Duodenal mucosa (tissue), 2 donors: ENCODE data around the gene STON2.

ENCODE experiments used
- H3K27ac ChIP-seq: one replicate; pipeline ENCODE4 v1.7.0; 2013; ENCODE audit warnings: low read depth, low read length
- H3K27me3 ChIP-seq, 2 donors: one replicate each; pipeline ENCODE4 v1.7.0; 2013; ENCODE audit warnings: low read length in 2 of 2, control low read depth in 1 of 2; ENCODE audit not compliant: insufficient read depth in 2 of 2, control insufficient read depth in 1 of 2
- H3K36me3 ChIP-seq, 2 donors: one replicate each; pipeline ENCODE4 v1.7.0; 2013; ENCODE audit warnings: low read length in 2 of 2, control low read depth in 1 of 2; ENCODE audit not compliant: insufficient read depth in 2 of 2, control insufficient read depth in 1 of 2
- H3K4me1 ChIP-seq, 2 donors: one replicate each; pipeline ENCODE4 v1.7.0; 2013; ENCODE audit warnings: low read length in 2 of 2, control low read depth in 1 of 2; ENCODE audit not compliant: insufficient read depth in 2 of 2, control insufficient read depth in 1 of 2
- H3K4me3 ChIP-seq, 2 donors: one replicate each; pipeline ENCODE4 v1.7.0; 2013; ENCODE audit warnings: low read length in 2 of 2, low read depth in 1 of 2
- H3K9ac ChIP-seq, 2 donors: one replicate each; pipeline ENCODE4 v1.7.0; 2013; ENCODE audit warnings: low read length in 2 of 2, low read depth in 1 of 2
- H3K9me3 ChIP-seq, 2 donors: one replicate each; pipeline ENCODE4 v1.7.0; 2013; ENCODE audit warnings: low read length in 2 of 2, control low read depth in 1 of 2; ENCODE audit not compliant: control insufficient read depth in 1 of 2

Gene STON2

GRCh38 chr14:81319946-81320345 lies 80.2 kb downstream of the STON2 start:
- no peaks in the 10 kb centered on the region for H3K9me3 ChIP-seq
- no peak overlapping the region for H3K27ac ChIP-seq
- peaks cover 7 to 15% of the 10 kb centered on the region in 2 donors for H3K4me1 ChIP-seq
- no peak overlapping the region for H3K9ac ChIP-seq
- no peaks in the 10 kb centered on the region for H3K36me3 ChIP-seq
- no peak overlapping the region for H3K4me3 ChIP-seq
- H3K27me3 ChIP-seq: no peaks in the 10 kb centered on the region

- H3K27me3 ChIP-seq: no peaks in the 10 kb centered on the region
- H3K36me3 ChIP-seq: no peaks in the 10 kb centered on the region
- no peak overlapping the region for H3K4me3 ChIP-seq
- no peak overlapping the region for H3K9ac ChIP-seq
- H3K4me1 ChIP-seq: peaks cover 1 to 12% of the 10 kb centered on the region in 2 donors
- H3K27ac ChIP-seq: no peak overlapping the region
- no peaks in the 10 kb centered on the region for H3K9me3 ChIP-seq
These were observed 80.8 kb downstream of the STON2 start for GRCh38 chr14:81319314-81319713.

GRCh38 chr14:81315341-81315740 lies 84.8 kb downstream of the STON2 start:
- Histone ChIP-seq H3K27me3 (no peaks in the 10 kb centered on the region), H3K4me3 (no peak overlapping the region), H3K27ac (no peak overlapping the region), H3K9me3 (no peaks in the 10 kb centered on the region), H3K9ac (no peak overlapping the region), H3K4me1 (peaks cover 0 to 5% of the 10 kb centered on the region in 2 donors), H3K36me3 (no peaks in the 10 kb centered on the region)

GRCh38 chr14:81314443-81315175 lies 85.5 kb downstream of the STON2 start:
- no peaks in the 10 kb centered on the region for H3K36me3 ChIP-seq
- peaks cover 0 to 5% of the 10 kb centered on the region in 2 donors for H3K4me1 ChIP-seq
- H3K27me3 ChIP-seq: no peaks in the 10 kb centered on the region
- no peaks in the 10 kb centered on the region for H3K9me3 ChIP-seq
- H3K27ac ChIP-seq: no peak overlapping the region
- no peak overlapping the region for H3K4me3 ChIP-seq
- no peak overlapping the region for H3K9ac ChIP-seq

GRCh38 chr14:81313775-81314429 lies 86.2 kb downstream of the STON2 start:
- no peak overlapping the region for H3K4me3 ChIP-seq
- H3K27ac ChIP-seq: no peak overlapping the region
- no peaks in the 10 kb centered on the region for H3K27me3 ChIP-seq
- H3K4me1 ChIP-seq: peaks cover 0 to 5% of the 10 kb centered on the region in 2 donors
- no peak overlapping the region for H3K9ac ChIP-seq
- H3K36me3 ChIP-seq: no peaks in the 10 kb centered on the region
- H3K9me3 ChIP-seq: no peaks in the 10 kb centered on the region

- no peak overlapping the region for H3K9ac ChIP-seq
- H3K36me3 ChIP-seq: no peaks in the 10 kb centered on the region
- H3K9me3 ChIP-seq: no peaks in the 10 kb centered on the region
- H3K4me3 ChIP-seq: no peak overlapping the region
- H3K27ac ChIP-seq: no peak overlapping the region
- H3K27me3 ChIP-seq: no peaks in the 10 kb centered on the region
- peaks cover 0 to 5% of the 10 kb centered on the region in 2 donors for H3K4me1 ChIP-seq
These were observed 86.9 kb downstream of the STON2 start for GRCh38 chr14:81313200-81313599.

GRCh38 chr14:81312289-81312876 lies 87.7 kb downstream of the STON2 start:
- Histone ChIP-seq H3K27me3 (no peaks in the 10 kb centered on the region), H3K4me1 (peaks cover 0 to 5% of the 10 kb centered on the region in 2 donors), H3K36me3 (no peaks in the 10 kb centered on the region), H3K9ac (no peak overlapping the region), H3K27ac (no peak overlapping the region), H3K9me3 (no peaks in the 10 kb centered on the region), H3K4me3 (no peak overlapping the region)

- Histone ChIP-seq H3K9me3 (no peaks in the 10 kb centered on the region), H3K36me3 (no peaks in the 10 kb centered on the region), H3K9ac (no peak overlapping the region), H3K27me3 (no peaks in the 10 kb centered on the region), H3K4me1 (peaks cover 0 to 5% of the 10 kb centered on the region in 2 donors), H3K27ac (no peak overlapping the region), H3K4me3 (no peak overlapping the region)
These were observed 88.3 kb downstream of the STON2 start for GRCh38 chr14:81311778-81312177.

GRCh38 chr14:81311141-81311540 lies 89.0 kb downstream of the STON2 start:
- no peak overlapping the region for H3K9ac ChIP-seq
- no peaks in the 10 kb centered on the region for H3K36me3 ChIP-seq
- H3K27ac ChIP-seq: no peak overlapping the region
- H3K4me3 ChIP-seq: no peak overlapping the region
- no peaks in the 10 kb centered on the region for H3K27me3 ChIP-seq
- H3K4me1 ChIP-seq: peaks cover 0 to 5% of the 10 kb centered on the region in 2 donors
- no peaks in the 10 kb centered on the region for H3K9me3 ChIP-seq

GRCh38 chr14:81310606-81311005 lies 89.5 kb downstream of the STON2 start:
- no peak overlapping the region for H3K27ac ChIP-seq
- H3K9me3 ChIP-seq: no peaks in the 10 kb centered on the region
- no peaks in the 10 kb centered on the region for H3K36me3 ChIP-seq
- no peak overlapping the region for H3K4me3 ChIP-seq
- H3K27me3 ChIP-seq: no peaks in the 10 kb centered on the region
- peaks cover 0 to 5% of the 10 kb centered on the region in 2 donors for H3K4me1 ChIP-seq
- H3K9ac ChIP-seq: no peak overlapping the region
